ENCODE results near the gene PARP15. TPM values are rescaled to one million over a fixed set of nuclear protein-coding genes. Genes with fewer than 3 reads are reported as not detected.

The PARP15 gene
- total and polyA plus RNA-seq, 2 experiments from 2014 or later = 0.39 to 0.87 TPM

- Mint-ChIP-seq H3K27me3 (ENCODE audit: insufficient read depth, low read depth, poor library complexity) (peaks cover 6% of the 10 kb centered on the region), H3K4me1 (peaks cover 15% of the 10 kb centered on the region), H3K9me3 (no peaks in the 10 kb centered on the region), H3K4me3 (no peak overlapping the region), H3K36me3 (ENCODE audit: low read depth) (no peaks in the 10 kb centered on the region), H3K27ac (no peak overlapping the region)
- no peak for TF ChIP-seq ETS1 (IDR thresholded peaks at IDR 0.05)
- no peak for TF ChIP-seq ZNF331 (CRISPR knock-in tag; IDR thresholded peaks at IDR 0.05; ENCODE audit: low read depth)
- no peak for TF ChIP-seq POLR2AphosphoS5 (IDR thresholded peaks at IDR 0.05; ENCODE audit: low read depth)
- no peak for TF ChIP-seq CTCF (conservative IDR thresholded peaks at IDR 0.05; ENCODE audit: low read depth in 2 of 2)
- TF ChIP-seq CREB1 (CRISPR knock-in tag; IDR thresholded peaks at IDR 0.05; ENCODE audit: low read depth) = no peak
- no peak for TF ChIP-seq REST (IDR thresholded peaks at IDR 0.05; ENCODE audit: unreplicated experiment)
- no peak for TF ChIP-seq EZH2 (IDR thresholded peaks at IDR 0.05; ENCODE audit: low read depth, unreplicated experiment)
- no peak for TF ChIP-seq STAT1 (IDR thresholded peaks at IDR 0.05; ENCODE audit: unreplicated experiment)
- TF ChIP-seq EZH2phosphoT487 (IDR thresholded peaks at IDR 0.05; ENCODE audit: unreplicated experiment) = no peak
- TF ChIP-seq ZNF114 (CRISPR knock-in tag; IDR thresholded peaks at IDR 0.05) = no peak
- TF ChIP-seq ZNF462 (CRISPR knock-in tag; IDR thresholded peaks at IDR 0.05) = no peak
- TF ChIP-seq JUNB (IDR thresholded peaks at IDR 0.05; ENCODE audit: unreplicated experiment) = no peak
- no peak for TF ChIP-seq NANOG (IDR thresholded peaks at IDR 0.05; ENCODE audit: borderline replicate concordance)
- Histone ChIP-seq H3K27ac (ENCODE audit: low read depth) (no peak overlapping the region), H3K36me3 (ENCODE audit: insufficient read depth) (no peaks in the 10 kb centered on the region), H3K9me2 (ENCODE audit: insufficient read depth) (no peaks in the 10 kb centered on the region), H3K4me2 (no peak overlapping the region), H3K27me3 (ENCODE audit: insufficient read depth) (no peaks in the 10 kb centered on the region), H3K79me2 (replicated peaks; ENCODE audit: insufficient read depth) (no peaks in the 10 kb centered on the region), H3F3A (replicated peaks; ENCODE audit: low read depth) (0 out of 2 replicates have a peak, but pooled peaks cover under 1% of the 10 kb centered on the region), H3K4me3 (no peak overlapping the region), H2AFZ (no peak overlapping the region), H3K4me1 (ENCODE audit: insufficient read depth) (peaks cover 5% of the 10 kb centered on the region; the same call in 1 of the 2 replicates), H4K20me1 (replicated peaks; ENCODE audit: insufficient read depth) (no peaks in the 10 kb centered on the region)
- DNase-seq (ENCODE audit: low spot score) = no peak
- ATAC-seq = no peak
Measured at GRCh38 chr3:122568755-122569154, 8.7 kb upstream of the PARP15 start.
